PFSK-1 (cell line): Measurements from ENCODE around the gene SLC44A1.

Source experiments
- POLR2AphosphoS5 ChIP-seq: IDR thresholded peaks from 2 replicates; pipeline ENCODE4 v1.6.1; 2012; ENCODE audit warnings: low read depth, mild to moderate bottlenecking, control low read depth, low read length, moderate library complexity
- TAF1 ChIP-seq: IDR thresholded peaks from 2 replicates; pipeline ENCODE4 v1.6.1; 2012; ENCODE audit warnings: low read length, control low read depth, borderline replicate concordance; ENCODE audit not compliant: insufficient read depth

DNA sequence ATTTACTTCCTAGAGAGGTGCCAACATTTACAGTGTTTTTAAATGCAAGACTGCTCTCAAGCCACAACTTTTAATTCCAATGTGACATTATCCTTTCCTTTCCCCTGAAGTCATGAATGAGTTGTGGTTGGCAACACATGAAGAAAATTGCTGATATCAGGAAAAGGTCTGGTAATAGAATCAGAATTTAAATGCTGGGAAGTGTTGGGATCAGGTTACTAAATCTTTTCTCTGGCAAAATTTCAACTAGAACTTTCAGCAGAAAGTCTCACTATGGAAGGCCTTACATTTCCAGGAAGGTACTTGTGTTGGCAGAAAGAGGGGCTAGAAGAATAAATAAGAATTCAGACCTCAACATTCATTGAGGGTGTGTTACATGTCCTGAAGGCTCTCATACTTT lies 10.6 kb upstream of the SLC44A1 start:
- TF ChIP-seq POLR2AphosphoS5, result no peak
- TF ChIP-seq TAF1, result no peak
